Measurements from ENCODE around the gene IFNGR2. TPM values are rescaled to one million over a fixed set of nuclear protein-coding genes. Genes with fewer than 3 reads are reported as not detected.
"Not testable (repeated sequence)": the region's sequence is repeated elsewhere in the genome, so short reads cannot be mapped to it uniquely, and the experiment has no call there.

The IFNGR2 gene
- total RNA-seq, 1 experiment from 2014 or later, result 47.0 TPM

- POLR2A ChIA-PET, result no interaction called here
- Mint-ChIP-seq H3K4me3 (ENCODE audit: unreplicated experiment) (no peak overlapping the region), H3K27me3 (ENCODE audit: insufficient read depth, unreplicated experiment) (no peaks in the 10 kb centered on the region), H3K36me3 (ENCODE audit: insufficient read depth, unreplicated experiment) (peaks cover 11% of the 10 kb centered on the region), H3K9me3 (ENCODE audit: unreplicated experiment) (no peaks in the 10 kb centered on the region), H3K27ac (ENCODE audit: unreplicated experiment) (no peak overlapping the region), H3K4me1 (ENCODE audit: low read depth, unreplicated experiment) (peaks cover 21% of the 10 kb centered on the region)
- CTCF ChIA-PET, result interaction anchor here (0.6 to 1.5 kb wide), 4 partner anchors 11 to 825 kb away, joined by 3 read pairs; partner anchors contain the start of genes IL10RB and TMEM50B
- Histone ChIP-seq H3K4me3 (ENCODE audit: low read depth, low read length) (no peak overlapping the region), H3K36me3 (ENCODE audit: control insufficient read depth, insufficient read depth, low read length) (no peaks in the 10 kb centered on the region), H3K9me3 (no peaks in the 10 kb centered on the region), H3K4me1 (peaks cover 10% of the 10 kb centered on the region; the same call in 1 of the 2 replicates), H3K27me3 (replicated peaks; ENCODE audit: control insufficient read depth, insufficient read depth, low read length) (no peaks in the 10 kb centered on the region)
- no peak for DNase-seq
- TF ChIP-seq, protein P1, sequence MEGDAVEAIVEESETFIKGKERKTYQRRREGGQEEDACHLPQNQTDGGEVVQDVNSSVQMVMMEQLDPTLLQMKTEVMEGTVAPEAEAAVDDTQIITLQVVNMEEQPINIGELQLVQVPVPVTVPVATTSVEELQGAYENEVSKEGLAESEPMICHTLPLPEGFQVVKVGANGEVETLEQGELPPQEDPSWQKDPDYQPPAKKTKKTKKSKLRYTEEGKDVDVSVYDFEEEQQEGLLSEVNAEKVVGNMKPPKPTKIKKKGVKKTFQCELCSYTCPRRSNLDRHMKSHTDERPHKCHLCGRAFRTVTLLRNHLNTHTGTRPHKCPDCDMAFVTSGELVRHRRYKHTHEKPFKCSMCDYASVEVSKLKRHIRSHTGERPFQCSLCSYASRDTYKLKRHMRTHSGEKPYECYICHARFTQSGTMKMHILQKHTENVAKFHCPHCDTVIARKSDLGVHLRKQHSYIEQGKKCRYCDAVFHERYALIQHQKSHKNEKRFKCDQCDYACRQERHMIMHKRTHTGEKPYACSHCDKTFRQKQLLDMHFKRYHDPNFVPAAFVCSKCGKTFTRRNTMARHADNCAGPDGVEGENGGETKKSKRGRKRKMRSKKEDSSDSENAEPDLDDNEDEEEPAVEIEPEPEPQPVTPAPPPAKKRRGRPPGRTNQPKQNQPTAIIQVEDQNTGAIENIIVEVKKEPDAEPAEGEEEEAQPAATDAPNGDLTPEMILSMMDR (IDR thresholded peaks at IDR 0.05; ENCODE audit: insufficient read depth in 1 of 2, low read depth in 1 of 2, low read length in 1 of 2, severe bottlenecking in 1 of 2, unreplicated experiment in 1 of 2), result no peak
- intact Hi-C loops (cut with micrococcal nuclease; ENCODE audit: unreplicated experiment), result no loop called here
- no TSS peak for BruUV-seq (replicated peaks)
Observed at GRCh38 chr21:33455686-33456446, 52.7 kb downstream of the IFNGR2 start.

DNA sequence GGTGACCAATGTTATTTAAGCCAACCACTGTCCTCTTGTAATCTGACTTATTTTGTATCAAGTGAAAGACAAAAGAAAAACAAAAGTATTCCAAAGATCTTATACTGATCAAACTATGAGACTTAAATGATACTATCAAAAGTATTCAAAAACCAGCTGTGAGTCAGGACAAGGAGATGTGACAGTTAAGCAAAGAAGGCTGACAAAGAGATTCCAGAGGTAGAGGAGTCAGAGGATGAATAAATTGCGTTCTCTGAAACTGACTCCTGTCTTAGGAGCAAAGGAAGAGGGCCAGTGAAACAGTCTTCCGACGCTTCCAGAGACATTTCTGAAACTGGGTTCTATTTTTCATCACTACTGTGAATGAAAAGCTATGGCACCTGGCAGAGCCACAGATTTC, 55.6 kb downstream of the IFNGR2 start:
- TF ChIP-seq, protein P1 (IDR thresholded peaks at IDR 0.05; ENCODE audit: insufficient read depth in 1 of 2, low read depth in 1 of 2, low read length in 1 of 2, severe bottlenecking in 1 of 2, unreplicated experiment in 1 of 2), result no peak
- POLR2A ChIA-PET, result no interaction called here

DNA sequence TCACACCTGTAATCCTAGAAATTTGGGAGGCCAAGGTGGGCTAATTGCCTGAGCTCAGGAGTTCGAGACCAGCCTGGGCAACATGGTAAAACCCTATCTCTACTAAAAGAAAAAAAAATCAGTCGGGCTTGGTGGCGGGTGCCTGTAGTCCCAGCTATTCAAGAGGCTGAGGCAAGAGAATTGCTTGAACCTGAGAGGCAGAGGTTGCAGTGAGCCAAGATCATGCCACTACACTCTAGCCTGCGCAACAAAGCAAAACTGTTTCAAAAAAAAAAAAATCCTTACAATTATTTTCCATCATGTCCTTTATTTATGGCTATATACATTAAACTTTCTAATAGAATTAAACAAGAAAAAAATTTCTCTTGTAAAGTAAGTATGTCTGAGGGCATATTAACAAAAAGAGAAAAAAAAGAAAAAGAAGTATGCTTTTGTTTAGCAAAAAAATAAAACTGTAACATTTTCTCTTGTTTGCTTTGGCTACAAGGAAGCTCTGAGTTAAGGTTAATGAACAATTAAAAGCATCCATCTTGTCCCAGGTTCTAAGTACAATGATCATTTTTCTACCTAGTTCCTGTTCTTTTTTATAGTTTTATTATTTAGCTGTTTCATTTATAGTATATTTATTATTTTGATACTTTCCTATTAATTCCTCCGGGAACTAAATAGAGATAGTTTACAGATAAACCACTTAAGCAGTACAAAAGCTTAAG, 58.5 kb downstream of the IFNGR2 start:
- Histone ChIP-seq H3K36me3 (ENCODE audit: control insufficient read depth, insufficient read depth, low read length) (no peaks in the 10 kb centered on the region), H3K4me3 (ENCODE audit: low read depth, low read length) (no peak overlapping the region), H3K9me3 (no peaks in the 10 kb centered on the region), H3K27me3 (replicated peaks; ENCODE audit: control insufficient read depth, insufficient read depth, low read length) (no peaks in the 10 kb centered on the region), H3K4me1 (no peaks in the 10 kb centered on the region)
- POLR2A ChIA-PET, result no interaction called here
- CTCF ChIA-PET, result interaction anchor here (1.0 kb wide), 1 partner anchor 30 kb away, joined by 3 read pairs; the partner anchor contains the start of gene DNAJC28
- Mint-ChIP-seq H3K4me3 (ENCODE audit: unreplicated experiment) (no peak overlapping the region), H3K36me3 (ENCODE audit: insufficient read depth, unreplicated experiment) (peaks cover under 1% of the 10 kb centered on the region), H3K27ac (ENCODE audit: unreplicated experiment) (no peak overlapping the region), H3K4me1 (ENCODE audit: low read depth, unreplicated experiment) (no peaks in the 10 kb centered on the region), H3K9me3 (ENCODE audit: unreplicated experiment) (no peaks in the 10 kb centered on the region), H3K27me3 (ENCODE audit: insufficient read depth, unreplicated experiment) (no peaks in the 10 kb centered on the region)
- intact Hi-C loops (cut with micrococcal nuclease; ENCODE audit: unreplicated experiment), result no loop called here
- DNase-seq, result no peak
- no TSS peak for BruUV-seq (replicated peaks)
- TF ChIP-seq, protein P1 (IDR thresholded peaks at IDR 0.05; ENCODE audit: insufficient read depth in 1 of 2, low read depth in 1 of 2, low read length in 1 of 2, severe bottlenecking in 1 of 2, unreplicated experiment in 1 of 2), result no peak

More for the DNA sequence above, 55.6 kb downstream of the IFNGR2 start:
- H3K27ac Mint-ChIP-seq (ENCODE audit: unreplicated experiment), result no peak overlapping the region
- no TSS peak for BruUV-seq (replicated peaks)
- no peaks in the 10 kb centered on the region for H3K9me3 Mint-ChIP-seq (ENCODE audit: unreplicated experiment)
- no peak overlapping the region for H3K4me3 Mint-ChIP-seq (ENCODE audit: unreplicated experiment)
- Histone ChIP-seq H3K36me3 (ENCODE audit: control insufficient read depth, insufficient read depth, low read length) (no peaks in the 10 kb centered on the region), H3K4me3 (ENCODE audit: low read depth, low read length) (no peak overlapping the region), H3K9me3 (no peaks in the 10 kb centered on the region), H3K4me1 (no peaks in the 10 kb centered on the region), H3K27me3 (replicated peaks; ENCODE audit: control insufficient read depth, insufficient read depth, low read length) (no peaks in the 10 kb centered on the region)
- CTCF ChIA-PET, result interaction anchor here (0.7 to 0.9 kb wide), 2 partner anchors 98 to 147 kb away, joined by 3 read pairs; no protein-coding TSS in a partner anchor
- no peaks in the 10 kb centered on the region for H3K27me3 Mint-ChIP-seq (ENCODE audit: insufficient read depth, unreplicated experiment)
- no peaks in the 10 kb centered on the region for H3K4me1 Mint-ChIP-seq (ENCODE audit: low read depth, unreplicated experiment)
- intact Hi-C loops (cut with micrococcal nuclease; ENCODE audit: unreplicated experiment), result no loop called here
- no peaks in the 10 kb centered on the region for H3K36me3 Mint-ChIP-seq (ENCODE audit: insufficient read depth, unreplicated experiment)
- no peak for DNase-seq

DNA sequence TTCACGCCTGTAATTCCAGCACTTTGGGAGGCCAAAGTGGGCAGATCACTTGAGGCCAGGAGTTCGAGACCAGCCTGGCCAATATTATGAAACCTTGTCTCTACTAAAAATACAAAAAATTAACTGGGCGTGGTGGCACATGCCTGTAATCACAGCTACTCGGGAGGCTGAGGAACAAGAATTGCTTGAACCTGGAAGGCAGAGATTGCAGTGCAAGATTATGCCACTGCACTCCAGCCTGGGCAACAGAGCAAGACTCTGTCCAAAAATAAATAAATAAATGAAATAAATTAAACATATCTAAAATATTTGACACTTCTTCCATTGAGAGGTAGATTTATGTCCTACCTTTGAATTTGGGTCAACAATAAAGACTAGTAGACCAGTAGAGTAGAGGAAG, 66.0 kb downstream of the IFNGR2 start:
- H3K27me3 Mint-ChIP-seq (ENCODE audit: insufficient read depth, unreplicated experiment); H3K4me3 ChIP-seq (ENCODE audit: low read depth, low read length); DNase-seq; CTCF ChIA-PET; H3K4me1 Mint-ChIP-seq (ENCODE audit: low read depth, unreplicated experiment); BruUV-seq (replicated peaks); H3K36me3 Mint-ChIP-seq (ENCODE audit: insufficient read depth, unreplicated experiment); H3K9me3 Mint-ChIP-seq (ENCODE audit: unreplicated experiment); POLR2A ChIA-PET; H3K9me3 ChIP-seq; H3K4me1 ChIP-seq; H3K36me3 ChIP-seq (ENCODE audit: control insufficient read depth, insufficient read depth, low read length); H3K27ac Mint-ChIP-seq (ENCODE audit: unreplicated experiment); intact Hi-C loops (cut with micrococcal nuclease; ENCODE audit: unreplicated experiment); H3K27me3 ChIP-seq (replicated peaks; ENCODE audit: control insufficient read depth, insufficient read depth, low read length); H3K4me3 Mint-ChIP-seq (ENCODE audit: unreplicated experiment): not testable (repeated sequence)

Measured in Caco-2 (cell line).